NCI-H82 (cell line): ENCODE measurements around the gene SPANXN3.
A peak's percentile ranks its signal among the peaks of the same experiment; 100 is the strongest.
"Not testable (repeated sequence)": the region's sequence is repeated elsewhere in the genome, so short reads cannot be mapped to it uniquely, and the experiment has no call there.

Experiments used
- DNase-seq: peaks from one replicate; lab custom pipeline; 2025; lab: John Stamatoyannopoulos, UW

The SPANXN3 gene, protein sequence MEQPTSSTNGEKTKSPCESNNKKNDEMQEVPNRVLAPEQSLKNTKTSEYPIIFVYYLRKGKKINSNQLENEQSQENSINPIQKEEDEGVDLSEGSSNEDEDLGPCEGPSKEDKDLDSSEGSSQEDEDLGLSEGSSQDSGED

DNA sequence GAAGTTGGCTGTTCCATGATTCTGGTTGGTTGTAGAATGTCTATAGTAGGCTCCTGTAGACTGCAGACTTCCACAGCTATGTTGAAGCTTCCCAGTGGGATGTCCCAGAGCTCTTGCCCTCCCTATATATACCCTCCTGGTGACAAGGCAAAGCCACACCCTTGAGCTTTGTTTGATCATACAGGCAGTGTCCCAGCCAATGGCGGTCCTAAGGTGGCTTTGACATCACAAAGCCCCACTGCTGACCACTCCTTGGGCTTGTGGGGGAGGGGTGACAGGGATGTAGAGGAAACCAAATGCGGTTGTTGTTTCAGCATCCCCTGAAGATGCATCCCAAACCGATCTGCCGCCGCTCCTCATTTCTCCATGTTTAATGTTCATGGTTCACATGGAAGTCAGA, at the start of gene SPANXN3:
Gene SPANXN3 (minus strand): TSS at position 101 of the 400 bp plus-strand sequence. CDS start 84 bp downstream, at position 17.
- DNase-seq = not testable (repeated sequence)

GRCh38 chrX:143536176-143536575, 18.9 kb upstream of the SPANXN3 start:
- no peak for DNase-seq

GRCh38 chrX:143502196-143502595, 15.1 kb downstream of the SPANXN3 start:
- DNase-seq = not testable (repeated sequence)

- DNase-seq = no peak
Measured at GRCh38 chrX:143500751-143501150, 16.5 kb downstream of the SPANXN3 start.

GRCh38 chrX:143486105-143486504, 31.2 kb downstream of the SPANXN3 start:
- DNase-seq = no peak

GRCh38 chrX:143476751-143477150, 40.5 kb downstream of the SPANXN3 start:
- DNase-seq = no peak

DNA sequence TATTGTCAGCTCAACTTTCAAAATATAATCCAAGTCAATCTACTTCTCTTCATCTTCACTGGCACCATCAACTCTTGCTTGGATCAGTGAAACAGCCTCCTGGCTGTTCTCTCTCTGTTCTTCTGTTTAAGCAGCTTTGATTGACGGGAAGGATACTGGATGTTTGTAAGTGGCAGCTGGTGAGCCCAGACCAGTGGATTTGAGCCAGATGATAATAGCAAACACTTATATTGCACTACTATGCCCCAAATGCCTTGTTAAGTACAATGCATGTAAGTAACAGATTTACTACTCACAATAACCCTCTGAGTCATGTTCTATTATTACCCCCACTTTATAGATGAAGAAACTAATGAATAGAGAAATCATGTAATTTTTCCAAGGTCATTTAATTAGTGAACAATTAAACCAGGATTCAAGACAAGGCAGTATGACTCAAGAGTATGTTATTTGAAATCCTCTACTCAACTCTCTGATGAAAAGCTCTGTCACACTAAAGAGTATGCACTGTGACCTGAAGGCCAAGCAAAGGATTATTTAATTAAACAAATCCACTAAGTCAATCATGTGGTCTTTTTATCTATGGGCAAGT, 44.8 kb downstream of the SPANXN3 start:
- peak; percentile 83 for DNase-seq

- no peak for DNase-seq
Measured at GRCh38 chrX:143466130-143466529, 51.1 kb downstream of the SPANXN3 start.

DNA sequence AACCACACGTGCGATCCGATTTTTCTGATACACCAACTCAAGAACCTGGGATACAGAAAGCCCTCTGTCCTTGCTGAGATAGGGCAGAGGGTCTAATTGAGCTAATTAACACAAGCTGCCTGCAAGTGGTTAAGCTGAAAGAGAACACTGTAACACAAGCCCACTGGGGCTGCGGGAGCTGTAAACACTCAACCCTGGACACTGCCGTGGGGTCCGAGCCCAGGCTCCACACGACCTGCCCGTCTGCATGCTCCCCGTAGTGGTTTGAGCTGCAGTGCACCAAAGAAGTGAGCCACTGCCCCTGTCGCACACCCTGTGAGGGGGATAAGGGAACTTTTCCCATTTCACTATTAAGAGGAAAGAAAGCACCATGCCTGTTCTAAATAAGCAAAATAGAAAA, 54.6 kb downstream of the SPANXN3 start:
- peak; percentile 1 for DNase-seq

- DNase-seq = no peak
Measured at GRCh38 chrX:143461606-143462005, 55.7 kb downstream of the SPANXN3 start.
